Astrocyte (in vitro differentiated cells and primary cell): Measurements from ENCODE around the gene CYP4X1. TPM values are rescaled to one million over a fixed set of nuclear protein-coding genes. Genes with fewer than 3 reads are reported as not detected.

Source experiments
- DNase-seq: peaks from one replicate; pipeline ENCODE4 v3.0.0-alpha.2; 2010; ENCODE audit warnings: low read depth
- FAIRE-seq: peaks from 2 replicates; lab custom pipeline; 2011; peaks lifted over from hg19 to GRCh38; lab: Jason Lieb, UNC
- H2AFZ ChIP-seq: 2 replicates; pipeline ENCODE4 v1.6.0; 2012; ENCODE audit warnings: low read depth, low read length, inconsistent platforms
- H3K27ac ChIP-seq: 2 replicates; pipeline ENCODE4 v1.5.1; 2011; ENCODE audit warnings: low read depth, low read length, inconsistent platforms
- H3K27me3 ChIP-seq: 2 replicates; pipeline ENCODE4 v1.6.0; 2011; ENCODE audit warnings: low read length, inconsistent platforms; ENCODE audit not compliant: insufficient read depth
- H3K36me3 ChIP-seq: 2 replicates; pipeline ENCODE4 v1.5.1; 2011; ENCODE audit warnings: low read length, inconsistent platforms; ENCODE audit not compliant: insufficient read depth
- H3K4me1 ChIP-seq: 2 replicates; pipeline ENCODE4 v1.5.1; 2011; ENCODE audit warnings: low read length, inconsistent platforms; ENCODE audit not compliant: insufficient read depth
- H3K4me2 ChIP-seq: 2 replicates; pipeline ENCODE4 v1.6.0; 2012; ENCODE audit warnings: low read length, inconsistent platforms
- H3K4me3 ChIP-seq: 2 replicates; pipeline ENCODE4 v1.5.1; 2011; ENCODE audit warnings: low read depth, mild to moderate bottlenecking, low read length, inconsistent platforms; ENCODE audit not compliant: insufficient read depth
- H3K79me2 ChIP-seq: 2 replicates; pipeline ENCODE4 v1.6.0; 2012; ENCODE audit warnings: mild to moderate bottlenecking, low read length, inconsistent platforms; ENCODE audit not compliant: insufficient read depth
- H3K9ac ChIP-seq: 2 replicates; pipeline ENCODE4 v1.6.0; 2012; ENCODE audit warnings: mild to moderate bottlenecking, low read length, inconsistent platforms
- H3K9me3 ChIP-seq: 2 replicates; pipeline ENCODE4 v1.5.1; 2012; ENCODE audit warnings: low read depth, mild to moderate bottlenecking, low read length, inconsistent platforms; ENCODE audit not compliant: insufficient read depth
- H4K20me1 ChIP-seq: 2 replicates; pipeline ENCODE4 v1.6.0; 2012; ENCODE audit warnings: low read length, inconsistent platforms; ENCODE audit not compliant: insufficient read depth
- H3K27ac Mint-ChIP-seq: one replicate; pipeline ENCODE4 v1.8.0; 2021; ENCODE audit warnings: mild to moderate bottlenecking, mixed read lengths; ENCODE audit not compliant: unreplicated experiment
- H3K27me3 Mint-ChIP-seq: one replicate; pipeline ENCODE4 v1.8.0; 2021; ENCODE audit warnings: low read depth, mixed read lengths; ENCODE audit not compliant: unreplicated experiment
- H3K36me3 Mint-ChIP-seq: one replicate; pipeline ENCODE4 v1.8.0; 2021; ENCODE audit warnings: low read depth, mixed read lengths; ENCODE audit not compliant: unreplicated experiment
- H3K4me1 Mint-ChIP-seq: one replicate; pipeline ENCODE4 v1.8.0; 2021; ENCODE audit warnings: low read depth, mixed read lengths; ENCODE audit not compliant: unreplicated experiment
- H3K4me3 Mint-ChIP-seq: one replicate; pipeline ENCODE4 v1.8.0; 2021; ENCODE audit warnings: mild to moderate bottlenecking, moderate library complexity, mixed read lengths; ENCODE audit not compliant: unreplicated experiment
- H3K9me3 Mint-ChIP-seq: one replicate; pipeline ENCODE4 v1.8.0; 2021; ENCODE audit warnings: mild to moderate bottlenecking, mixed read lengths; ENCODE audit not compliant: unreplicated experiment
- EZH2 ChIP-seq: IDR thresholded peaks from 2 replicates; pipeline ENCODE4 v1.6.1; 2012; ENCODE audit warnings: mild to moderate bottlenecking, low read length, inconsistent platforms; ENCODE audit not compliant: insufficient read depth
- total RNA-seq: library from RNA; stranded (reverse); gene quantifications from 2 replicates; pipeline ENCODE4 v1.2.1, GENCODE V29; 2021
- TF ChIP-seq, protein P1 (sequence below): IDR thresholded peaks from 2 replicates; pipeline ENCODE4 v1.5.1; 2011; ENCODE audit warnings: low read depth, mild to moderate bottlenecking, inconsistent platforms, low read length, moderate library complexity; ENCODE audit not compliant: insufficient read depth

CYP4X1 gene
- total RNA-seq, 1 donor from 2014 or later: not detected

DNA sequence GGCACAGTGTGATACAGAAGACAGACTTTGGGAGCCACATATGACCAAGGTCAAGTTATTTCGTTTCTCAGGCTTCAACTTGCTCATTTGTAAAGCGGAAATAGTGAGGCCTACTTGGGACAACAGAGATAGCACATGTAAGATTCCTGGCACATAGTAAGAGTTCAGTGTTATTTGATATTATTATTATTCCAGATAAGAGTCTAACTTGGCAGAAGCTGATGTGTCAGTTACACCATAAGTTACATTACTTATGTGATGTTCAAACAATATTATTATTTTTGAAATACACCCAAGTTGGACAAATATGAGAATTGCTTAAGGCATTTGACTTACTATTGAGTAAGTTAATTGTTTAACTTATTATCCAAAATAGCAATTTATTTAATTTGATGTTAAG, 10.2 kb upstream of the CYP4X1 start:
- Histone ChIP-seq H3K4me3 (no peak overlapping the region), H3K4me2 (no peak overlapping the region), H3K36me3 (no peaks in the 10 kb centered on the region), H3K27me3 (no peaks in the 10 kb centered on the region), H3K79me2 (no peaks in the 10 kb centered on the region), H3K4me1 (no peaks in the 10 kb centered on the region), H4K20me1 (no peaks in the 10 kb centered on the region), H2AFZ (no peak overlapping the region), H3K27ac (no peak overlapping the region), H3K9me3 (no peaks in the 10 kb centered on the region), H3K9ac (no peak overlapping the region)
- FAIRE-seq (no peak), DNase-seq (no peak)
- peaks cover 5% of the 10 kb centered on the region for H3K9me3 Mint-ChIP-seq
- no peak overlapping the region for H3K4me3 Mint-ChIP-seq
- H3K4me1 Mint-ChIP-seq: no peaks in the 10 kb centered on the region
- H3K36me3 Mint-ChIP-seq: no peaks in the 10 kb centered on the region
- no peak overlapping the region for H3K27ac Mint-ChIP-seq
- TF ChIP-seq, protein P1, sequence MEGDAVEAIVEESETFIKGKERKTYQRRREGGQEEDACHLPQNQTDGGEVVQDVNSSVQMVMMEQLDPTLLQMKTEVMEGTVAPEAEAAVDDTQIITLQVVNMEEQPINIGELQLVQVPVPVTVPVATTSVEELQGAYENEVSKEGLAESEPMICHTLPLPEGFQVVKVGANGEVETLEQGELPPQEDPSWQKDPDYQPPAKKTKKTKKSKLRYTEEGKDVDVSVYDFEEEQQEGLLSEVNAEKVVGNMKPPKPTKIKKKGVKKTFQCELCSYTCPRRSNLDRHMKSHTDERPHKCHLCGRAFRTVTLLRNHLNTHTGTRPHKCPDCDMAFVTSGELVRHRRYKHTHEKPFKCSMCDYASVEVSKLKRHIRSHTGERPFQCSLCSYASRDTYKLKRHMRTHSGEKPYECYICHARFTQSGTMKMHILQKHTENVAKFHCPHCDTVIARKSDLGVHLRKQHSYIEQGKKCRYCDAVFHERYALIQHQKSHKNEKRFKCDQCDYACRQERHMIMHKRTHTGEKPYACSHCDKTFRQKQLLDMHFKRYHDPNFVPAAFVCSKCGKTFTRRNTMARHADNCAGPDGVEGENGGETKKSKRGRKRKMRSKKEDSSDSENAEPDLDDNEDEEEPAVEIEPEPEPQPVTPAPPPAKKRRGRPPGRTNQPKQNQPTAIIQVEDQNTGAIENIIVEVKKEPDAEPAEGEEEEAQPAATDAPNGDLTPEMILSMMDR: no peak
- TF ChIP-seq EZH2: no peak
- peaks cover 4% of the 10 kb centered on the region for H3K27me3 Mint-ChIP-seq

DNA sequence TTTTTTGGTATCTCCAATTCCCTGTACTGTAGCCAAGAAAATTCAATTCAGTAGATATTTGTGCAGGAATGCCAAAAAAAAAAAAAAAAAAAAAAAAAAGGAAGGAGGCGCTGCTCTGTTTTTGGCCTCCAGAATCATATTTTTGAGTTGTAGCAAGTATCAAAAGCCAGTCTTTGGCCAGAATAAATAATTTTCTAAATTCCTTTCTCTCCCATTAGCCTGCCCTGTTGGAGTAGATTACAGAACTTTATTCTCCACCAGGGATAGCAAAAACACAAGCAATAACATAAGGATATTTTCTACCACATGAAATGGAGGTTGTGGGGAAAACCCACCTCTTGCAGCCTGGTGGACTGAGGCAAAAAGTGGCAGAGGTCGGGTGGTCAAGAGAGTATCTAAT, 2.4 kb upstream of the CYP4X1 start:
- Histone ChIP-seq H4K20me1 (no peaks in the 10 kb centered on the region), H3K27ac (no peak overlapping the region), H3K4me3 (no peak overlapping the region), H3K27me3 (peaks cover 3% of the 10 kb centered on the region), H3K4me1 (no peaks in the 10 kb centered on the region), H2AFZ (no peak overlapping the region), H3K9me3 (no peaks in the 10 kb centered on the region), H3K36me3 (no peaks in the 10 kb centered on the region), H3K79me2 (no peaks in the 10 kb centered on the region), H3K9ac (no peak overlapping the region), H3K4me2 (no peak overlapping the region)
- Mint-ChIP-seq H3K4me3 (no peak overlapping the region), H3K4me1 (no peaks in the 10 kb centered on the region), H3K27me3 (peaks cover 38% of the 10 kb centered on the region), H3K27ac (no peak overlapping the region), H3K9me3 (peaks cover 4% of the 10 kb centered on the region), H3K36me3 (no peaks in the 10 kb centered on the region)
- DNase-seq (no peak), FAIRE-seq (no peak)
- TF ChIP-seq, protein P1: no peak
- no peak for TF ChIP-seq EZH2

DNA sequence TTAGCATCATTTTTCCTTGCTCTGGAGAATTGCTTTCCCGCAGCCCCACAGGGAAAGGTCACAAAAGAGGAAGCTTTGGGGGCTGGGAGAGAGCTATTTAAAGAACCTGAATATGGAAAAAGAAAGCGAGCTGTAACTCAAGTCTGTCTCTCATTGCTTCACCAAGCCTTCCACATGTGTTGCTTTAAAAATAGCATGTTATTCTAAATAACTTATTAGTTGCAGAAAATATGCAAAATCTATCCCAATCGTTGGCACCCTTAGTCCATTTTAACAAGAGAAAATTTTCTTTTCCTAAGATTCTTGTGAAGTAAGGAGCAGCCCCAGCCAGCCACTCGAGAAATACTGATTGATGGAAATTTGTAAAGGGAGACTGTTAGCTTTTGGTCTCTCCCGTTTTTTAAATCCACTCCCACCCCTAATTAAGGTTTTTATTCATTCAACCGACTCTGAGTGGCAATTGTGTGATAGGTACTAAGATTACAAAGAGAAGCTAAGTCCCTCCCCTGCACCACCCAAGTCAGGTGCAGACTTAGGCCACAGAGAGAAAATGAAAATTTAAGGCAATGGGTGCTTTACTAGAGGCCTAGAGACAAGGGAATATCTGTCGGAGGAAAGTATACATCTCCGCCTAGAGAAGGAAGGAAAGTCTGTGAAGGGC, 802 bp downstream of the CYP4X1 start:
- TF ChIP-seq, protein P1: no peak
- TF ChIP-seq EZH2: no peak
- peaks cover 4% of the 10 kb centered on the region for H3K9me3 Mint-ChIP-seq
- no peaks in the 10 kb centered on the region for H3K36me3 Mint-ChIP-seq
- H3K4me3 ChIP-seq: no peak overlapping the region
- H3K36me3 ChIP-seq: no peaks in the 10 kb centered on the region
- H3K4me2 ChIP-seq: peak overlapping the region; percentile 77
- no peak overlapping the region for H3K9ac ChIP-seq
- no peak for FAIRE-seq
- H3K27me3 ChIP-seq: peaks cover 3% of the 10 kb centered on the region
- H3K4me1 ChIP-seq: no peaks in the 10 kb centered on the region
- H3K9me3 ChIP-seq: no peaks in the 10 kb centered on the region
- no peak overlapping the region for H3K27ac ChIP-seq
- DNase-seq: no peak
- H4K20me1 ChIP-seq: no peaks in the 10 kb centered on the region
- H3K27ac Mint-ChIP-seq: no peak overlapping the region
- H3K79me2 ChIP-seq: no peaks in the 10 kb centered on the region
- peaks cover 42% of the 10 kb centered on the region for H3K27me3 Mint-ChIP-seq
- H2AFZ ChIP-seq: no peak overlapping the region
- peak overlapping the region; percentile 69 for H3K4me3 Mint-ChIP-seq
- H3K4me1 Mint-ChIP-seq: no peaks in the 10 kb centered on the region
